GM19043 (cell line): ENCODE measurements around the gene NFE2L3.
A peak's percentile ranks its signal among the peaks of the same experiment; 100 is the strongest.
"Not testable (repeated sequence)": the region's sequence is repeated elsewhere in the genome, so short reads cannot be mapped to it uniquely, and the experiment has no call there.

Experiments
- ATAC-seq: cut with Tn5 transposase; IDR thresholded peaks from one replicate; pipeline ENCODE4 v1.9.1; 2021; ENCODE audit warnings: low read depth; ENCODE audit not compliant: unreplicated experiment

NFE2L3 gene

GRCh38 chr7:26147030-26147429 lies 5.0 kb upstream of the NFE2L3 start:
- no peak for ATAC-seq

GRCh38 chr7:26147646-26148306 lies 4.2 kb upstream of the NFE2L3 start:
- ATAC-seq: not testable (repeated sequence)

DNA sequence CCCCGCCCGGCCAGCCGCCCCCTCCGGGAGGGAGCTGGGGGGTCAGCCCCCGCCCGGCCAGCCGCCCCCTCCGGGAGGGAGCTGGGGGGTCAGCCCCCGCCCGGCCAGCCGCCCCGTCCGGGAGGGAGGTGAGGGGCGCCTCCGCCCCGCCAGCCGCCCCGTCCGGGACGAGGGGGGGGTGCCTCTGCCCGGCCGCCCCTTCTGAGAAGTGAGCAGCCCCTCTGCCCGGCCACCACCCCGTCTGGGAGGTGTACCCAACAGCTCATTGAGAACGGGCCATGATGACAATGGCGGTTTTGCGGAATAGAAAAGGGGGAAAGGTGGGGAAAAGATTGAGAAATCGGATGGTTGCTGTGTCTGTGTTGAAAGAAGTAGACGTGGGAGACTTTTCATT lies 3.7 kb upstream of the NFE2L3 start:
- ATAC-seq: not testable (repeated sequence)

- ATAC-seq: no peak
Observed at GRCh38 chr7:26149391-26149977, 2.5 kb upstream of the NFE2L3 start.

GRCh38 chr7:26151096-26151495 lies 902 bp upstream of the NFE2L3 start:
- no peak for ATAC-seq

GRCh38 chr7:26151650-26151952 lies 397 bp upstream of the NFE2L3 start:
- no peak for ATAC-seq

DNA sequence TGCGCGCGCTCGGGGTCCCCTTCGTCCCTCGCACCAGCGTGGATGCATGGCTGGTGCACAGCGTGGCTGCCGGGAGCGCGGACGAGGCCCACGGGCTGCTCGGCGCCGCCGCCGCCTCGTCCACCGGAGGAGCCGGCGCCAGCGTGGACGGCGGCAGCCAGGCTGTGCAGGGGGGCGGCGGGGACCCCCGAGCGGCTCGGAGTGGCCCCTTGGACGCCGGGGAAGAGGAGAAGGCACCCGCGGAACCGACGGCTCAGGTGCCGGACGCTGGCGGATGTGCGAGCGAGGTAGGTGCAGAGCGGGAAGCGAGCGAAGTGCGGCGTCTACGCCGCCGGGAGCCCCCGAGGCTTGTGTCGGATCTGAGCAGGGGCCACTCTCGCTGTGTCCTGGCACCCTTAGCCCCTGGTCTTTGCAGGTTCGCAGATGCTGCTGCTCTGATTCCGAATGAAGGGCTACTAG lies 813 bp downstream of the NFE2L3 start:
- not testable (repeated sequence) for ATAC-seq

GRCh38 chr7:26153241-26153822 lies 1.3 kb downstream of the NFE2L3 start:
- no peak for ATAC-seq

- ATAC-seq: no peak
Observed at GRCh38 chr7:26153823-26154783, 2.1 kb downstream of the NFE2L3 start.

DNA sequence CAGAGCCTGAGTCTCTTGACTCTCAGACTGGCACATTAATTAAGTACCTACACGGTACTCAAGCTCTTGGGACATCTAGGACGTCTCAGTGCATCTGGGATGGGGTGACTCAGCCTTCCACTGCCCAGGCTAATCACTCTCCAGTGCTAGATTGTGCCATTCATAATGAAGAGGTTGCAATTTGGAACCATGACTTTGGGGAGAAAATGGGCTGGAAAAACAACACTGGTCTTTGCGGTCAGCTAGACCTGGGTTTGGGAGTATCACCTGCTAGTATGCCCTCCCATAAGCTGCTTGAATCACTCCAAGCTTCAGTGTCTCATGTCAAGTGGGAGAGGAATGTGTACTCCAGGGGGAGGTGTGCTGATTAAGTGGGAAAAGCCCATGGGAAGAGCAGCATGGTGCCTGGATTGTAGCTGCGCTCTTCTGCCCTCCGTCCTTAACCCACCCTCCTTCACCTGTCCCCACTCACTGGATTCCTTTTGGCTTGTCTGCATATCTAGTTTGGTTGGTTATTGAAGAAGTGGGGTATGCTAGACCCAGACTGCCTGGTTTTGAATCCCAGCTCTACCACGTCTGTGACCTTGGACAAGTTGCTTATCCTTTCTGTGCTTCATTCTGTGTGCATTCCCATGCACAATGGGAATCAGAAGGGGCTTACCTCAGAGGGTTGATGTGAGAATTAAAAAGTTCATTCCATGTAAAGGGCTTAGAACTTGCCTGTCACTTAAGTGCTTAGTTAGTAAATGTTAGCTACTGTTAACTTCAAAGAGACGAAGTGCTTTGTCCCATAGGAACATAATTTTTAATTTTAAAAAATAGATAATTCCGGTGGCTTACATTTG lies 3.8 kb downstream of the NFE2L3 start:
- ATAC-seq: no peak

GRCh38 chr7:26156451-26157420 lies 4.7 kb downstream of the NFE2L3 start:
- no peak for ATAC-seq

DNA sequence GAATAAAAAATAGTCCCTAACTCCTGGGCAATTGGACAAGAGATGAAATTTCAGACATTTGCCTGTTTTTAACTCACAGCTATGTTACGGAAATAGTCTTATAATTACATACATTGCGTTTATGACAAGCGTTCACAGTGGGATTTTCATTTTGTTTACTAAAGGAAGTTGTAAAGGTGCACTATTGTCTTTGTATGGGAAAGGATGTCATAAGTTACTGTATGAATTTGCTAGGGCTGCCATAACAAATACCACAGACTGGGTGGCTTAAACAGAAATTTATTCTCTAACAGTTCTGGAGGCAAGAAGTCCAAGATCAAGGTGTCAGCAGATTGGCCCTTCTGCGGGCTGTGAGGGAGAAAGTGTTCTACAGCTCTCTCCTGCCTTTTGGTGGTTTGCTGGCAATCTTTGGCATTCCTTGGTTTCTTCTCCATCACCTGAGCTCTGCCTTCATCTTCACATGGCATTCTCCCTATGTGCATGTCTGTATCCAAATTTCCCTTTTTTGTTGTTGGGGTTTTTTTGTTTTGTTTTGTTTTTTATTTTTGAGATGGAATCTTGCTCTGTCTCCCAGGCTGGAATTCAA lies 5.6 kb downstream of the NFE2L3 start:
- ATAC-seq: no peak

DNA sequence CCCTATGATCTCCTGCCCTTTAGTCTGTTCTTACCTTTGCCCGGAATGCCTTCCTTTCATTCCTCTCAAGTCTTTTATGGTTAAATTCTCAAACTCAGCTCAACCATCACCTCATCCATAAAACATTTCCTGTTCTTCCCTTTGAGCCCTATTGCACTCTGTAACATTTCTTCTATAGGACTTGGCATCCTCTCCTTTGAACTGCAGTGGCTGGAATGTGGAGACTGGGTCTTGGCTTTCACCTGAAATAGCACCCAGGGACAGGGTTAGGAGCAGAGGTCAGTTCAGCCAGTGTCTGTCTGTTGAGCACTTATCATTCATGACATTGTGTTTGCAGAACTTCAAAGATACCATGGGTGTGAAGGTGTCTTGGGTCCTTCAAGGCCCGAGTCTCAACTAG lies 7.2 kb downstream of the NFE2L3 start:
- no peak for ATAC-seq

GRCh38 chr7:26160896-26161295 lies 8.9 kb downstream of the NFE2L3 start:
- ATAC-seq: no peak

- no peak for ATAC-seq
Observed at GRCh38 chr7:26162431-26162830, 10.4 kb downstream of the NFE2L3 start.

GRCh38 chr7:26163804-26164203 lies 11.8 kb downstream of the NFE2L3 start:
- not testable (repeated sequence) for ATAC-seq

DNA sequence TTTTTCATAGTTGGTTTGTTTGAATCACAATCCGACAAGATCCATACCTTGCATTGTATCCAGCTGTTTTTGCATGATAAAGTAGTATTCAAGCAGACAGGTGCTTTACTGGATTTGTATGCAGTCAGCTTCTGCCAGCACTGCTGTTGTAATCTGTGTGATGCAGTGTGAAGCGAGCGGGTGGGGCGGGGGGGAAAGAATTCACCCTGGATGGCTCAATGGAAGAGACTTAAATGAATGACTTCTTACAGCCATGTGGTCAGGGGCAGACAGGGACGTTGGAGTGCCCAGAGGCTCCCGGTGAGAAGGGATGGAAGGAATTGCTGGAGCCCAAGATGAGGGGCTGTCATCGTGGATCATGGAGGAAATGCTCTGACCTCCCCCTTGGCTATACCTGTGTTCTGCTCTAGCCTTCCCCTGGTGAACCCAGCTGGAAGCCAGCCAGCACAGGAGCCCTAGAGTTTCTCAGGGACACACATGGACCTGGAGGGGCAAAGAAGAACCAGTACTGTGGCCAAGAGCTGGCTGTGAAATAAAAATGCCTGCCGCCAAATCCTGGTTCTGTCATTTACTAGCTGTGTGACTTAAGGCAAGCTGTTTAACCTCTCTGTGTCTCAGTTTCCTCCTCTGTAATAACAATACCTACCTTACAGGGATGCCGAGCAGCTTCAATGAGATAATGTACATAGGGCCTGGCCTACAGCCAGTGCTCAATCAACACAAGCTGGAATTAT lies 14.1 kb downstream of the NFE2L3 start:
- no peak for ATAC-seq

GRCh38 chr7:26166684-26167266 lies 14.8 kb downstream of the NFE2L3 start:
- peak; percentile 34 for ATAC-seq
